Uterus (tissue), 4 donors: ENCODE data around the gene GAD1. TPM values are rescaled to one million over a fixed set of nuclear protein-coding genes. Genes with fewer than 3 reads are reported as not detected.

ENCODE experiments used
- DNase-seq, 2 donors: peaks; one replicate each; pipeline ENCODE4 v3.0.0-alpha.2; 2019 to 2020
- H3K27ac ChIP-seq, 2 donors: fragments of 200-600 bp; sonication (generic); 1 replicate in 1 of 2; 2 replicates in 1 of 2; pipeline ENCODE4 v1.5.1; 2016 to 2018
- H3K27me3 ChIP-seq, 2 donors: fragments of 200-600 bp; sonication (generic); one replicate each; pipeline ENCODE4 v1.5.1; 2018 to 2019; ENCODE audit warnings: control low read depth in 1 of 2
- H3K36me3 ChIP-seq, 2 donors: fragments of 200-600 bp; sonication (generic); one replicate each; pipeline ENCODE4 v1.5.1; 2019; ENCODE audit warnings: control low read depth in 1 of 2
- H3K4me1 ChIP-seq, 2 donors: fragments of 200-600 bp; sonication (generic); one replicate each; pipeline ENCODE4 v1.5.1; 2018 to 2019; ENCODE audit warnings: control low read depth in 1 of 2
- H3K4me3 ChIP-seq, 2 donors: fragments of 200-600 bp; sonication (generic); 1 replicate in 1 of 2; 2 replicates in 1 of 2; pipeline ENCODE4 v1.5.1; 2018 to 2019; ENCODE audit warnings: mild to moderate bottlenecking in 1 of 2
- H3K9me3 ChIP-seq, 2 donors: fragments of 200-600 bp; sonication (generic); one replicate each; pipeline ENCODE4 v1.5.1; 2019; ENCODE audit warnings: control low read depth in 1 of 2
- CTCF ChIP-seq, 4 experiments: fragments of 200-600 bp in 2 of 4; fragments of 450-650 bp in 2 of 4; sonication (generic) in 2 of 4; IDR thresholded peaks; one replicate each; pipeline ENCODE4 v1.5.1; 2016 to 2019; ENCODE audit warnings: antibody characterized with exemption in 4 of 4, mild to moderate bottlenecking in 2 of 4, moderate library complexity in 1 of 4
- POLR2A ChIP-seq, 2 donors: fragments of 450-650 bp; IDR thresholded peaks; one replicate each; pipeline ENCODE4 v1.6.1; 2016; ENCODE audit warnings: antibody characterized with exemption in 2 of 2, mild to moderate bottlenecking in 1 of 2, moderate library complexity in 1 of 2
- intact Hi-C: fragments of 100-400 bp; cut with DNase I; formaldehyde crosslinking; loops from one replicate; pipeline ENCODE4 v1.15.1; 2023; ENCODE audit warnings: low total_unique reads
- total RNA-seq, 4 donors: library from RNA; depleted of rRNA in 3 of 4; stranded (reverse); fragments of >200 nt in 3 of 4; gene quantifications; one replicate each; pipeline versions ENCODE4 v1.1.0 to v1.2.4, GENCODE V29; 2014 to 2023
- donor health status: DM: yes; HTN: yes; CAD: no.

GAD1 gene
- total RNA-seq, 4 donors from 2014 or later: 0.83 to 1.6 TPM; not detected in 2

- Histone ChIP-seq H3K4me1 (peaks cover 0 to 22% of the 10 kb centered on the region in 2 donors), H3K36me3 (no peaks in the 10 kb centered on the region), H3K4me3 (peak overlapping the region in 1 of 2 donors; percentile 0), H3K9me3 (no peaks in the 10 kb centered on the region), H3K27me3 (peaks cover 30 to 54% of the 10 kb centered on the region in 2 donors), H3K27ac (no peak overlapping the region)
- no peak for DNase-seq
- no peak for TF ChIP-seq CTCF (IDR thresholded peaks at IDR 0.05)
- no peak for TF ChIP-seq POLR2A (IDR thresholded peaks at IDR 0.05)
- intact Hi-C loops: no loop called here
Measured at GRCh38 chr2:170821531-170822289, 5.0 kb downstream of the GAD1 start.

GRCh38 chr2:170822290-170823087 lies 5.8 kb downstream of the GAD1 start:
- H3K27ac ChIP-seq: no peak overlapping the region
- TF ChIP-seq CTCF (IDR thresholded peaks at IDR 0.05): peak in 1 of 4 experiments; percentile 17
- TF ChIP-seq POLR2A (IDR thresholded peaks at IDR 0.05): no peak
- H3K27me3 ChIP-seq: peaks cover 26 to 48% of the 10 kb centered on the region in 2 donors
- no peak for DNase-seq
- no peaks in the 10 kb centered on the region for H3K36me3 ChIP-seq
- peaks cover 0 to 22% of the 10 kb centered on the region in 2 donors for H3K4me1 ChIP-seq
- H3K4me3 ChIP-seq: peak overlapping the region in 1 of 2 donors; percentile 14
- no peaks in the 10 kb centered on the region for H3K9me3 ChIP-seq
- intact Hi-C loops: no loop called here

GRCh38 chr2:170823088-170823897 lies 6.6 kb downstream of the GAD1 start:
- intact Hi-C loops: no loop called here
- Histone ChIP-seq H3K27ac (no peak overlapping the region), H3K36me3 (no peaks in the 10 kb centered on the region), H3K27me3 (peaks cover 19 to 40% of the 10 kb centered on the region in 2 donors), H3K9me3 (no peaks in the 10 kb centered on the region), H3K4me1 (peaks cover 0 to 19% of the 10 kb centered on the region in 2 donors), H3K4me3 (peak overlapping the region in 1 of 2 donors; percentile 14)
- no peak for TF ChIP-seq POLR2A (IDR thresholded peaks at IDR 0.05)
- no peak for TF ChIP-seq CTCF (IDR thresholded peaks at IDR 0.05)
- DNase-seq: no peak

GRCh38 chr2:170823898-170824215 lies 7.2 kb downstream of the GAD1 start:
- no peak for TF ChIP-seq POLR2A (IDR thresholded peaks at IDR 0.05)
- no peak for TF ChIP-seq CTCF (IDR thresholded peaks at IDR 0.05)
- H3K4me1 ChIP-seq: peaks cover 0 to 13% of the 10 kb centered on the region in 2 donors
- peaks cover 14 to 34% of the 10 kb centered on the region in 2 donors for H3K27me3 ChIP-seq
- H3K4me3 ChIP-seq: no peak overlapping the region
- DNase-seq: no peak
- H3K36me3 ChIP-seq: no peaks in the 10 kb centered on the region
- H3K27ac ChIP-seq: no peak overlapping the region
- intact Hi-C loops: no loop called here
- no peaks in the 10 kb centered on the region for H3K9me3 ChIP-seq
